H1 (cell line): ENCODE results near the gene PAF1. TPM values are rescaled to one million over a fixed set of nuclear protein-coding genes. Genes with fewer than 3 reads are reported as not detected.
"Not testable (repeated sequence)": the region's sequence is repeated elsewhere in the genome, so short reads cannot be mapped to it uniquely, and the experiment has no call there.

Source experiments
- CTCF ChIA-PET: fragments of 300-600 bp; sonication (Branson Sonifier 250); formaldehyde crosslinking; loops from one replicate; lab custom pipeline; 2021; ENCODE audit not compliant: partially characterized antibody; lab: Charles Lee
- POLR2A ChIA-PET: fragments of 300-600 bp; sonication (Branson Sonifier 250); formaldehyde crosslinking; loops from one replicate; lab custom pipeline; 2021; ENCODE audit warnings: inconsistent platforms; ENCODE audit not compliant: partially characterized antibody; lab: Charles Lee
- DNase-seq, 2 experiments: peaks; one replicate each; pipeline versions ENCODE4 v3.0.0 to v3.0.0-alpha.2; 2010 to 2022; ENCODE audit warnings: low spot score in 2 of 2, low read depth in 1 of 2, mixed read lengths in 1 of 2
- FAIRE-seq: peaks from 2 replicates; lab custom pipeline; 2011; peaks lifted over from hg19 to GRCh38; lab: Jason Lieb, UNC
- H2AFZ ChIP-seq: 2 replicates; pipeline ENCODE4 v1.8.1; 2012; ENCODE audit warnings: low read length, inconsistent platforms
- H2AK5ac ChIP-seq: 2 replicates; pipeline ENCODE4 v1.6.1; 2013; ENCODE audit warnings: low read depth, low read length
- H2BK120ac ChIP-seq: replicated peaks from 2 replicates; pipeline ENCODE3; 2013; ENCODE audit warnings: low read depth, low read length, inconsistent platforms
- H2BK12ac ChIP-seq: 2 replicates; pipeline ENCODE4 v1.6.1; 2013; ENCODE audit warnings: low read depth, low read length
- H2BK15ac ChIP-seq: 2 replicates; pipeline ENCODE4 v1.6.1; 2013; ENCODE audit warnings: low read length
- H2BK20ac ChIP-seq: 2 replicates; pipeline ENCODE4 v1.6.1; 2013; ENCODE audit warnings: low read length
- H2BK5ac ChIP-seq: 2 replicates; pipeline ENCODE4 v1.6.1; 2013; ENCODE audit warnings: low read depth, low read length
- H3K14ac ChIP-seq: 2 replicates; pipeline ENCODE4 v1.6.1; 2013; ENCODE audit warnings: inconsistent platforms; ENCODE audit not compliant: insufficient read length
- H3K18ac ChIP-seq: 2 replicates; pipeline ENCODE4 v1.6.1; 2013; ENCODE audit warnings: low read length; ENCODE audit errors: extremely low read depth
- H3K23ac ChIP-seq: 2 replicates; pipeline ENCODE4 v1.6.1; 2013; ENCODE audit warnings: inconsistent platforms; ENCODE audit not compliant: insufficient read length
- H3K23me2 ChIP-seq: 2 replicates; pipeline ENCODE4 v1.6.1; 2013; ENCODE audit warnings: low read depth, low read length
- H3K27ac ChIP-seq: 2 replicates; pipeline ENCODE4 v1.6.1; 2011; ENCODE audit warnings: low read depth, low read length, inconsistent platforms
- H3K27me3 ChIP-seq, 4 experiments: replicated peaks in 1 of 4; 1 replicate in 1 of 4; 2 replicates in 3 of 4; pipeline versions ENCODE4 v1.6.1 to v1.8.1; 2011 to 2013; ENCODE audit warnings: low read length in 3 of 4, mild to moderate bottlenecking in 3 of 4, inconsistent platforms in 2 of 4, mixed read lengths in 2 of 4, moderate library complexity in 1 of 4; ENCODE audit not compliant: control insufficient read depth in 3 of 4, insufficient read depth in 3 of 4; ENCODE audit errors: extremely low read depth in 1 of 4
- H3K36me3 ChIP-seq, 4 experiments: 2 replicates each; pipeline versions ENCODE4 v1.6.1 to v1.8.1; 2011 to 2013; ENCODE audit warnings: mild to moderate bottlenecking in 4 of 4, low read length in 3 of 4, moderate library complexity in 2 of 4, control low read depth in 1 of 4, inconsistent platforms in 1 of 4; ENCODE audit not compliant: insufficient read depth in 4 of 4, control insufficient read depth in 2 of 4
- H3K4ac ChIP-seq: replicated peaks from 2 replicates; pipeline ENCODE3; 2013; ENCODE audit warnings: low read length, low read depth, mixed read lengths, inconsistent platforms; ENCODE audit not compliant: insufficient read length
- H3K4me1 ChIP-seq, 4 experiments: replicated peaks in 1 of 4; 1 replicate in 1 of 4; 2 replicates in 3 of 4; pipeline versions ENCODE4 v1.6.1 to v1.8.1; 2011 to 2013; ENCODE audit warnings: low read length in 3 of 4, inconsistent platforms in 2 of 4, mixed read lengths in 1 of 4; ENCODE audit not compliant: insufficient read depth in 4 of 4, control insufficient read depth in 3 of 4
- H3K4me2 ChIP-seq, 2 experiments: 2 replicates each; pipeline versions ENCODE4 v1.6.1 to v1.8.1; 2011 to 2013; ENCODE audit warnings: low read depth in 2 of 2, low read length in 2 of 2, control low read depth in 1 of 2, inconsistent platforms in 1 of 2, mild to moderate bottlenecking in 1 of 2; ENCODE audit not compliant: insufficient read depth in 1 of 2
- H3K4me3 ChIP-seq, 4 experiments: fragments of 200-600, 300-600 bp in 1 of 4; sonication (generic), shearing (Covaris generic), sonication (Bioruptor Twin) in 1 of 4; 2 replicates each; pipeline versions ENCODE4 v1.5.1 to v1.8.1; 2011 to 2016; ENCODE audit warnings: low read length in 4 of 4, low read depth in 3 of 4, control low read depth in 2 of 4, inconsistent platforms in 2 of 4, mild to moderate bottlenecking in 2 of 4, mixed read lengths in 1 of 4, moderate library complexity in 1 of 4; ENCODE audit not compliant: insufficient read depth in 2 of 4; ENCODE audit errors: extremely low read depth in 1 of 4
- H3K56ac ChIP-seq: replicated peaks from 2 replicates; pipeline ENCODE3; 2013; ENCODE audit warnings: low read depth, mild to moderate bottlenecking, mixed read lengths, low read length, inconsistent platforms; ENCODE audit not compliant: insufficient read length
- H3K79me1 ChIP-seq: 2 replicates; pipeline ENCODE4 v1.6.1; 2013; ENCODE audit warnings: low read depth, low read length, control low read depth
- H3K79me2 ChIP-seq, 2 experiments: 2 replicates each; pipeline versions ENCODE4 v1.6.1 to v1.8.1; 2012 to 2013; ENCODE audit warnings: low read length in 2 of 2, mild to moderate bottlenecking in 2 of 2, inconsistent platforms in 1 of 2; ENCODE audit not compliant: insufficient read depth in 2 of 2, control insufficient read depth in 1 of 2
- H3K9ac ChIP-seq, 4 experiments: replicated peaks in 1 of 4; 1 replicate in 1 of 4; 2 replicates in 3 of 4; pipeline versions ENCODE4 v1.6.1 to v1.8.1; 2011 to 2013; ENCODE audit warnings: low read depth in 3 of 4, low read length in 3 of 4, control low read depth in 2 of 4, mild to moderate bottlenecking in 2 of 4, moderate library complexity in 2 of 4, inconsistent platforms in 1 of 4; ENCODE audit errors: extremely low read depth in 1 of 4
- H3K9me3 ChIP-seq, 2 experiments: 2 replicates each; pipeline versions ENCODE4 v1.6.1 to v1.8.1; 2012 to 2013; ENCODE audit warnings: mild to moderate bottlenecking in 2 of 2, moderate library complexity in 2 of 2, control low read depth in 1 of 2, inconsistent platforms in 1 of 2, low read depth in 1 of 2, low read length in 1 of 2, mixed read lengths in 1 of 2; ENCODE audit not compliant: insufficient read depth in 2 of 2
- H4K20me1 ChIP-seq, 2 experiments: replicated peaks in 1 of 2; 2 replicates each; pipeline versions ENCODE3 to v1.8.1; 2011 to 2013; ENCODE audit warnings: inconsistent platforms in 2 of 2, low read length in 2 of 2, mild to moderate bottlenecking in 1 of 2; ENCODE audit not compliant: insufficient read depth in 2 of 2, control insufficient read depth in 1 of 2
- H4K5ac ChIP-seq: 2 replicates; pipeline ENCODE4 v1.6.1; 2013; ENCODE audit warnings: low read length, low read depth, mixed read lengths, inconsistent platforms; ENCODE audit not compliant: insufficient read length
- H4K8ac ChIP-seq: 2 replicates; pipeline ENCODE4 v1.8.0; 2013; ENCODE audit warnings: mild to moderate bottlenecking, moderate library complexity, low read length, inconsistent platforms; ENCODE audit not compliant: insufficient read depth; ENCODE audit errors: extremely low read depth
- H4K91ac ChIP-seq: replicated peaks from 2 replicates; pipeline ENCODE3; 2013; ENCODE audit warnings: low read length, mixed read lengths, inconsistent platforms; ENCODE audit not compliant: insufficient read length
- HDAC2 ChIP-seq, 2 experiments: fragments of 300-600 bp in 1 of 2; sonication (generic) in 1 of 2; IDR thresholded peaks; 2 replicates each; pipeline ENCODE4 v1.6.1; 2011 to 2012; ENCODE audit warnings: low read depth in 2 of 2, low read length in 2 of 2, mild to moderate bottlenecking in 2 of 2, moderate library complexity in 2 of 2, borderline replicate concordance in 1 of 2, inconsistent platforms in 1 of 2
- WGBS, 2 experiments: shearing (Covaris generic) in 1 of 2; methylation state at CpG; one replicate each; pipeline versions ENCODE4 v1.1.6 to v1.1.7; 2013 to 2015; ENCODE audit warnings: low lambda C conversion rate in 2 of 2, mixed read lengths in 2 of 2, inconsistent platforms in 1 of 2, low coverage in 1 of 2, missing lambda C conversion rate in 1 of 2; ENCODE audit not compliant: insufficient replicate concordance in 2 of 2, insufficient coverage in 1 of 2, insufficient read length in 1 of 2; ENCODE audit errors: extremely low coverage in 1 of 2, missing lambda C conversion rate in 1 of 2; 5-methylcytosine and 5-hydroxymethylcytosine counted together
- polyA plus RNA-seq, 7 experiments: library from polyadenylated mRNA; depleted of rRNA in 3 of 7; stranded (reverse) in 5 of 7; unstranded in 2 of 7; fragments of >200 nt in 5 of 7; fragments of 200-250 nt in 2 of 7; gene quantifications; 1 replicate in 5 of 7; 2 replicates in 1 of 7; 4 replicates in 1 of 7; pipeline versions ENCODE4 v1.2.1 to v1.2.3, GENCODE V29; 2011 to 2013; ENCODE audit warnings: missing spikeins in 2 of 7, mixed read lengths in 2 of 7
- total RNA-seq: library from RNA; stranded (reverse); fragmentation: NEBNext Ultra II Directional; extraction: Animal tissue kit (Norgen Biotek cat#: 25700); gene quantifications from 2 replicates; pipeline ENCODE4 v1.2.1, GENCODE V29; 2021

PAF1 gene
- total and polyA plus RNA-seq, 2 of the 8 experiments (the other 6 are each of a cell fraction or from before 2014, with no cell fraction given), result 31.4 to 58.6 TPM

- TF ChIP-seq HDAC2 (IDR thresholded peaks at IDR 0.05; ENCODE audit: borderline replicate concordance in 1 of 2, low read depth in 2 of 2, low read length in 2 of 2), result peak in 1 of 2 experiments; percentile 86; a peak in 1 of 4 replicates
These were observed 49.7 kb downstream of the PAF1 start (continued) for GRCh38 chr19:39341129-39341718.

- H2BK120ac ChIP-seq, H4K5ac ChIP-seq, H3K18ac ChIP-seq, H3K27me3 ChIP-seq, H4K91ac ChIP-seq, H2BK15ac ChIP-seq, H3K23ac ChIP-seq, H3K56ac ChIP-seq, H4K20me1 ChIP-seq, FAIRE-seq, POLR2A ChIA-PET, H2BK12ac ChIP-seq, H2AK5ac ChIP-seq, H3K9me3 ChIP-seq, H3K14ac ChIP-seq, H2AFZ ChIP-seq, H2BK5ac ChIP-seq, H3K4me3 ChIP-seq, H2BK20ac ChIP-seq, H3K27ac ChIP-seq, DNase-seq, H3K4ac ChIP-seq, H4K8ac ChIP-seq, H3K9ac ChIP-seq, H3K79me1 ChIP-seq, H3K36me3 ChIP-seq: not testable (repeated sequence)
- Histone ChIP-seq H3K23me2 (peaks cover 15% of the 10 kb centered on the region), H3K4me1 (peaks cover 2 to 12% (median 3%) of the 10 kb centered on the region in 4 experiments; a peak in 4 of 7 replicates), H3K79me2 (peaks cover 0 to 18% of the 10 kb centered on the region in 2 experiments; a peak in 2 of 4 replicates), H3K4me2 (peak overlapping the region in 1 of 2 experiments; percentile 88; a peak in 1 of 4 replicates)
- CTCF ChIA-PET, result interaction anchor here (0.8 kb wide), 1 partner anchor 136 kb away, joined by 3 read pairs; the partner anchor contains the start of gene SYCN
- 89% methylated on average over 6 of the region's 7 CpGs; no CpG with 5 or more reads in 1 of the 2 experiments for WGBS, 2 experiments
These were observed 50.8 kb downstream of the PAF1 start for GRCh38 chr19:39340156-39340555.
